Measurements from ENCODE around the gene SIK2. TPM values are rescaled to one million over a fixed set of nuclear protein-coding genes. Genes with fewer than 3 reads are reported as not detected.
"Not testable (repeated sequence)": the region's sequence is repeated elsewhere in the genome, so short reads cannot be mapped to it uniquely, and the experiment has no call there.

The SIK2 gene
- polyA plus RNA-seq, 4 donors = 21.1 to 23.2 (median 21.8) TPM

- DNase-seq (ENCODE audit: low read depth in 4 of 4, low spot score in 3 of 4) = peak in 2 of 4 donors; percentile 23 to 39
Observed at GRCh38 chr11:111694851-111695250, 92.6 kb downstream of the SIK2 start.

DNA sequence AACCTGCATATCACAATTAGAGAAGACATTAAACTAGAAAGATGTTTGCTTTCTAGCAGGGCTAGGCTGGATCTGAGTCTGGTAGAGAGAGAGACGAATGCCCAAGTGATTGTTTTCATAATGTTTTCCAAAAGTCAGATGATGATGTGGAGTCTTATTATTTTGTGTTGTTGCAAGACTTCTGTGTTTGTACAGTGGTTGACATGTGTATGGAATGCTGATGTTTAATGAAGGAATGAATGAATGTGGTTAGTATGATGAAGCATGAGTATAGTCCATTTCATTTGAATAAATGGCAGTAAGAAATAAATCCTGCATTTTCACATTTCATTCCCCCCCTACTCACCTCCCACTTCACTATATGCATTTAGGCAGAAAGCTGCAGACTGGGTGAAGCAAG lies 94.3 kb downstream of the SIK2 start:
- DNase-seq (ENCODE audit: low read depth in 4 of 4, low spot score in 3 of 4) = no peak

- DNase-seq (ENCODE audit: low read depth in 4 of 4, low spot score in 3 of 4) = no peak
Observed at GRCh38 chr11:111697933-111698371, 95.7 kb downstream of the SIK2 start.

GRCh38 chr11:111698852-111699559 lies 96.8 kb downstream of the SIK2 start:
- DNase-seq (ENCODE audit: low read depth in 4 of 4, low spot score in 3 of 4) = no peak

DNA sequence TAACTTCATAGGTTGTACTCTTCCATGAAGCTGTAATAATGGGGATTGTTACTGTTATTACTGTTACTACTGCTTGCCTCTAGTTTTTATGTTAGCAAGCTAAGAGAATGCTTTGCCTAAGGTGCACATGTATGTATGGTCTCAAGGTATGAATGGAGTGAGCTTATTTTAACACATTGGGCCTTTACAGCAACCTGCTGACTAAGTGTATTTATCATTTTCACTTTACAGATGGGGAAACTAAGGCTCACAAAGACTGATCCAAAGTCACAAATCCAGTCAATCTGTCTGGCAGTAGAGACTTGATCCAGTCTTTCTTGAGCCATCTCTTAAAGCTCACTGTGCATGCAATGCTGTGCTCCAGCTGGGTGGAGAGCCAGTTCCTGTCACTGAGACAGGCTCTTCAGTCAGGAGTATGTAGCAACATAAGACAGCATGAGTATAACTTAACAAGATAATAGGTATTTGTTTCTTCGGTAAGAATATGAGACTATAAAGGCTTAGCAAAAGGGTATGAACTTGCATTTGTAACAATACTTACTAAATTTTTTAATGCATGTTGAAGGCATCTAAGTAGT lies 97.4 kb downstream of the SIK2 start:
- no peak for DNase-seq (ENCODE audit: low read depth in 4 of 4, low spot score in 3 of 4)

DNA sequence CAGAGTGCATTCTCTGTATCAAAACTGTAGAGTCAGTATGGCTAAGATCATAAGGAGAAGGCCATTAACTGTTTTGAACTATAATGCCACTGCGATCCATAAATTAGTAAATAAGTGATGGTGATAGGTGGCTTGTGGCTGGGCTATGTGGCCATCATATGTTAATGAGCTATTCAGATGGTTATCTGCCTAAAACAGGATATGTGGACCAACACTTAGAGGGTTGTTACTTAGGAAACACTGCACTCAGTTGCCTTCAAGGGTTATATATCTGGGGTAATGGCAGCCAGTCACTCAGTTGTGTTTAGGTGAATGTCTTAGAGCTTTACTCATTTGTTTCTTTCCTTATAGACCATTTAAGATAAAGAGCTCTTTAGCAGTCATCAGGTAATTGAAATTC lies 97.9 kb downstream of the SIK2 start:
- no peak for DNase-seq (ENCODE audit: low read depth in 4 of 4, low spot score in 3 of 4)

- DNase-seq (ENCODE audit: low read depth in 4 of 4, low spot score in 3 of 4) = no peak
Observed at GRCh38 chr11:111702623-111703022, 100.4 kb downstream of the SIK2 start.

GRCh38 chr11:111703576-111703975 lies 101.3 kb downstream of the SIK2 start:
- DNase-seq (ENCODE audit: low read depth in 4 of 4, low spot score in 3 of 4) = no peak

DNA sequence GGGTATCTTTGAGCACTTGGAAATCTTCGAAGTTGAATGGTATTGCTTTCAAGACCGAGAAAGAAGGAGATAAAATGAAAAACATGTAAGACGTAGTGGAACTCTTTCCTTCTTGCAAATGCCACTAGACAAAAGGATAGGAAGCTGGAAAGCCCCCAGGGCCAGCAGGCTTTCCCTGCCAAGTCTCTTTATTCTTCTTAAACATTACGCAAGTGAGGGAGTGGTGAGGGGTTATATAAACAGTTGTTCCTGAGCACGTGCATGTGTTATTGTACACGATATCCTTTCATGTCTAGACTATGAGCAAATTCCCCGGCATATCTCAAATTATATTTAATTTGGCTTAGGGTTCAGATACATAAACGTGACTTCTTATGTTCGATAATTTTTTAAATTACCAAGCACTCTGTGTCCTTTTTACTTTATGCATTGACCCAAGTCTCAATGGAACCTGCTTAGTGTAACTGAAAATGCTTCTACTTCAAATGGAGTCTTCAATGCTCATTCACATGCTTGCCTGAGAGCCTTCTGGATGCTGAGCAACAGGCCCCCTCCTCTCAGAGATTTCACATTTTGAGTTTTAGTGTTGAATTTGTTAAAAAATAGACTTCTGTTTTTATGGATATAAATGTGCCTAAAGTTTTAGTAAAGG lies 104.9 kb downstream of the SIK2 start:
- DNase-seq (ENCODE audit: low read depth in 4 of 4, low spot score in 3 of 4) = no peak

DNA sequence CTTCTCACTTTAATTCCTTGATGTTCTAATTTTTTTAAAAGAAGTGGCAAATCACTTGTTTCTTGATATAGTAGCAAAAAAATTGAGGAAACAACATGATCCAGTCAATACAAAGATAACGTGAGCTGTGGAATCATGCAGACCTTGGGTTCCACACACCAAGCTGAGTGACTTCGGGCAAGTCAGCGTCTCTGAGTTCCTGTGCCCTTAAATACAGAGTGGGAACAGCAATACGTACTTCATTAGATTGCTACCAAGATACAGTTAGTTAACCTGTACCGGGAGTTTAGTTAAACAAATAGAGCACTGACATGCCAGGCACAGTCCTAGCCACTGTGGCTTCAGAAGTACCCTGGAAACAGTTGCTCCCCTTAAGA lies 105.4 kb downstream of the SIK2 start:
- DNase-seq (ENCODE audit: low read depth in 4 of 4, low spot score in 3 of 4) = no peak

DNA sequence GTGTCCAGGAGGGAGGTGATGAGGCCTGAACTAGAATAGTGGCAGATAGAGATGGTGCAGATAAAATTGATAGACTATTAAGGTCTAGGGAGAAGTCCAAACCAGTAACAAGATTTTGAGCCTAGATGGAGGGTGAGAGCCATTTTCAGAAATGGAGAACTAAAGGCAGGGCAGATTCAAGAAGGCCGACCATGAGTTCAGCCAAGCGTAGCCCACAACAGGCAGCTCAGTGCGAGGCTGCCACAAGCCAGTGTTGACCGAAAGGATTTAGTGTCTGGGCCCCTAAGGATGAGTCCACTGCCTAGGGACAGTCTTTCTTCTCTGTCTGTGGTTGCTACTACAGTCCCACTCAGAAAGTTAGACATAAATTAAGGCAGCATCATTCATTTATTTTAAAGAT lies 112.3 kb downstream of the SIK2 start:
- DNase-seq (ENCODE audit: low read depth in 4 of 4, low spot score in 3 of 4) = no peak

DNA sequence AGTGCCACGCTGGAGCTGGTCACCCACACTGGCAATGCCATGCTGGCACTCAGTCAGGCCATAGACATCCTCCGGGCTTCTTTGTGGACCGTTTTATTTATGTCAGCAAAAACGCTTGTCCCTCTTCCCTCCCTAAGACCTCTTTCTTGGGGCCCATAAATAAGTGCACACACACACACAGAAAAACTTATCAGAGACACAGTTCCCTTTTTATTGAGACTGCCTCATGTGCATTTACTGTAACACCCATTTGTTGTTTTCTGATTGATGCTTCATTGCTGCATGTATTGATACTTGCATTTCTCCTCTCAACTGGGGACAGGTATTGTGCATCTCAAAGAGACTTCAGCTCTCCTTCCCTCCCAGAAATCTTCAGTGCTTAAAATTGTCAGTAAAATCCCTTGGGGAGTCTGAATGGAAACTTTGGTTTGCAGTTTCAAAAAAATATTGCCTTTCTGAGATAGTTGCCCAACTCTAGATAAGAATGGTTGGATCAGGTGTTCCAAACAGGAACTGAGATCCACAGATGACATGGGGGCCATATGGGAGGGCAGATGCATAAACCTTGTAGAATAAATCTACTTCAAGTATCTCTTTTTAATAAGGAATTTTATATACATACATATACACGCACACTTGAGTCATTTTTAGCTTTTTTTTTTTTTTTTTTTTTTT lies 113.0 kb downstream of the SIK2 start:
- no peak for DNase-seq (ENCODE audit: low read depth in 4 of 4, low spot score in 3 of 4)

GRCh38 chr11:111717660-111718059 lies 115.4 kb downstream of the SIK2 start:
- DNase-seq (ENCODE audit: low read depth in 4 of 4, low spot score in 3 of 4) = not testable (repeated sequence)

DNA sequence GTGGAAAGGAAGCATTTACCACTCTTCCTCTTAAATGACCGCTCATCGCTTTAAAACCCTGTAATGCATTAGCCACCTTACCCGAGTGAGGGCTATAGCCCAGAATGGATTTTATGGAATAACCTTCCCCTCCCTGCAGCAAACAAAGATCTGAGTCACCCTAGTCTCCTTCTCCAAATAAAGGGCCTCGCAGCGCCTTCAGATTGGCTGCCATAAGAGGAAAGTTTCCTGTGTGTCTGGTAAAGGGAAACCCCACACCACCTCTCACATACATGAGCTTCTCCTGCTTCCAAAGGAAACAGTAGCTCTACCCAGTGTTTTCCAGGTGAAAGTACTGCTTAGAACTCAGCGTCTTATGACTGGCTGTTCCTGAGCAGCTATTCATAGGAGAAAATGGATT lies 116.2 kb downstream of the SIK2 start:
- DNase-seq (ENCODE audit: low read depth in 4 of 4, low spot score in 3 of 4) = no peak

DNA sequence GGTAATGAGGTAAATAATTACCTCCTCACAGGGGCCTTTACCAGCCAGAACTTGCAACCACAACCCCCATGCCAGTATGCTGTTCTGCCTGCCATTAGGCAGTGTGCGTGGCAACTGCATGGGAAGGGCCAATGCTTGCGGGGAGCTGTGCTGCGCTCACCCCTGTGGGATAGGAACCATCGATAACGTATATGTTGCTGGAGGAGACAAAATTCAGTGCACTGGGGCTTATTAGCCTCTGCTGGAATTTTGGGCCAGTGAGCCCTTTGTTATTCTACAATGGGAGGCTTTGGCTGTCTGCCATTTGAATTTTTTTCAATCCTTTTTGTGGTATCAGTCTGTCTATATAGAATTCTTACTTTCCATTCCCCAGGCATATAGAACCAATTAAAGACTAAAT lies 116.6 kb downstream of the SIK2 start:
- no peak for DNase-seq (ENCODE audit: low read depth in 4 of 4, low spot score in 3 of 4)

GRCh38 chr11:111719379-111719778 lies 117.1 kb downstream of the SIK2 start:
- DNase-seq (ENCODE audit: low read depth in 4 of 4, low spot score in 3 of 4) = no peak

- DNase-seq (ENCODE audit: low read depth in 4 of 4, low spot score in 3 of 4) = no peak
Observed at GRCh38 chr11:111720801-111721494, 118.7 kb downstream of the SIK2 start.

- DNase-seq (ENCODE audit: low read depth in 4 of 4, low spot score in 3 of 4) = no peak
Observed at GRCh38 chr11:111722501-111722900, 120.3 kb downstream of the SIK2 start.

- no peak for DNase-seq (ENCODE audit: low read depth in 4 of 4, low spot score in 3 of 4)
Observed at GRCh38 chr11:111723595-111723994, 121.3 kb downstream of the SIK2 start.

DNA sequence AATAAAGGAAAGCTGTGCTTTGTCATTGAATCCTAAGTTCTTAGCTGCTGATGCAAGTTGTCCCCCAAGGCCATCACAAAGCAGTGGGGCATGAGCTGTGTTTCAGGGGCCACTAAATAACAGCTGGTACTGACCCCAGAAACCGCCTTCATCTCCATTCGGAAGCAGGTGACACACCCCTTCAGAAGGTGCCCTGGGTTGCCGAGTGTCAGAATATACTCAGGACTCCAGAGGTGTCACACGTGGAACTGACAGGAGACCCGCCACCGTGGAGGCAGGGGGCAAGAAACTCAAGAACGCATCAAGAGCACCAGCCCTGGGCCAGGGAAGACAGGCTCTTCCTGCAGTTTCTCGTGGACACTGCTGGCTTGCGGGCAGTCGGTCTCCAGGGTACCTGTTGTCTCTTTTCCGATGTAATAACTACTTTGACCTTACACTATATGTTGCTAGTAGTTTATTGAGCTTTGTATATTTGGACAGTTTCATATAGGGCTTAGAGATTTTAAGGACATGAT lies 122.4 kb downstream of the SIK2 start:
- no peak for DNase-seq (ENCODE audit: low read depth in 4 of 4, low spot score in 3 of 4)

DNA sequence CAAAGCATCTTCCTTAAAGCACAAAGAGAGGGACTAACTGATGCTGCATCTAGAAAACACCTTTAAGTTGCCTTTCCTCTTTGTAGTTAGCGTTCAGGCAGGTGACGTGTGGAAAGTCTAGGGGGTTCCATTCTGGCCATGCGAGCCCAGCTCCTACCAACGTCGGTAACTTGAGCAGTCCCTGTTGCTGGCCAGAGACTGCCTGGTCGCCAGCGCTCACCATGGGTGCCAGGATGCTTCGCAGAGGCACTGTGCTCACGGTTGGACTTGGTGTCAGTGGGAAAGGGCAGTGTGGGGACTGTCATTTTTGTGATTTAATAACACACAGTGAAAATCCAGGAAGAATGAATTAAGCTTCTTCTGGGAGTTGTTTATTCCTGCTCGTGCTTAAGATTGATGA lies 123.4 kb downstream of the SIK2 start:
- DNase-seq (ENCODE audit: low read depth in 4 of 4, low spot score in 3 of 4) = no peak

All from right renal pelvis (tissue), 4 donors.